ENCODE results near the gene ATXN7.

ATXN7 gene

DNA sequence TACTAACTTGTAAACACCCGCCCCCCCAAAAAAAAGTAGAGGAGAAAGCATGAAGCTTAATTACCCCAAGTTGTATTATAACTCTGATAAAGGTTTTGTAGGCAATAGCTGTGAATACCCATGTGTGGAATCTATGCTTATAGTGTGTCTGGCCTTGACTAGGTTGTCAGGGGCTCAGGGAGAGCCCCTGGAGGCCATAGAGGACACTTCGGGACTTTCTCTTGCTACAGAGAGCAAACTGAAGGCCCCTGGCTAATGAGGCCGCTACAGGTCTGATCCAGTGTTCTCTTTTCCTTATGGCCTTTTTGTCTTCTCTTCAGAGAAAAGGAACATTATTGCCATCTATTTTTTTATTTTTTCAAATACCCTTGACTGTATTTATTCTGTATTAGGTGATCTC is 67.6 kb downstream of the ATXN7 start:
- in situ Hi-C loops (cut with MboI; ENCODE audit: low pct_unique_long_range_greater_than_20kb, low sequenced_read_pairs, unreplicated experiment) = no loop called here
- TF ChIP-seq CTCF (IDR thresholded peaks at IDR 0.05; ENCODE audit: extremely low read depth, insufficient read depth, missing control alignments) = no peak
- DNase-seq (ENCODE audit: low spot score) = no peak

DNA sequence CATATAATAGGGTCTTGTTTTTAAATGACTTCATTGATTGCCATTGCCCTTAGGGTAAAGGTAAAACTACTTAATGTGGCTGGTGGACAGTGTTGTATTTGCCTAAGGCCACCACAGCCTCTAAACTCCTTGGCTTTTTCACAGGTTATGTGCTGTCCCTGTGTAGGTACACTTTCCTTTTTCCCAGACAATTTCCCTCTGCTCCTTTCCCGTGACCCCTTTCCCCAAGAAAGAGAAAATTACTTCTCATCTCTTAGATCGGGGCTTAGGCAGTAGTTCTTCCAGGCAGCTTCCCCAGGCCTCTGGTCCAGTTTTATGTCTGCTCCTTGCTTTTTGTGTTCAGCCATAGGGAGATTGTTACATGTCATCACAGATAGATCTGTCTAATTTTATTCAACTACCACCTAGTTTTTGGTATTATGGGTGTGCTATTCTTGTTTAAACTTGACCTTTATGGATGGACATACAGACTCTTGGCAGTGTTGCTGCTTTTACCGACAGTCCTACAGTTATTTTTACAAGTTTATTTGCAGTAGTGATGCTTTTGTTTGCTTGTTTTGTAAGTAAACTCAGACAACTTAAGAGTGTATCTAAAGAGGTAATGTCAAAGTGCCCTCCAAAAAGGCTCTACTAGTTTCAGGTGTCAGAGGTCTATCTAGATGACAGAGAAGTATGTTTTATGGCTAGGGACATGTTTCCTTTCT is 69.0 kb downstream of the ATXN7 start:
- in situ Hi-C loops (cut with MboI; ENCODE audit: low pct_unique_long_range_greater_than_20kb, low sequenced_read_pairs, unreplicated experiment) = no loop called here
- no peak for TF ChIP-seq CTCF (IDR thresholded peaks at IDR 0.05; ENCODE audit: extremely low read depth, insufficient read depth, missing control alignments)
- DNase-seq (ENCODE audit: low spot score) = no peak

GRCh38 chr3:63933459-63933858 is 69.8 kb downstream of the ATXN7 start:
- no peak for TF ChIP-seq CTCF (IDR thresholded peaks at IDR 0.05; ENCODE audit: extremely low read depth, insufficient read depth, missing control alignments)
- DNase-seq (ENCODE audit: low spot score) = peak; percentile 24
- in situ Hi-C loops (cut with MboI; ENCODE audit: low pct_unique_long_range_greater_than_20kb, low sequenced_read_pairs, unreplicated experiment) = no loop called here

DNA sequence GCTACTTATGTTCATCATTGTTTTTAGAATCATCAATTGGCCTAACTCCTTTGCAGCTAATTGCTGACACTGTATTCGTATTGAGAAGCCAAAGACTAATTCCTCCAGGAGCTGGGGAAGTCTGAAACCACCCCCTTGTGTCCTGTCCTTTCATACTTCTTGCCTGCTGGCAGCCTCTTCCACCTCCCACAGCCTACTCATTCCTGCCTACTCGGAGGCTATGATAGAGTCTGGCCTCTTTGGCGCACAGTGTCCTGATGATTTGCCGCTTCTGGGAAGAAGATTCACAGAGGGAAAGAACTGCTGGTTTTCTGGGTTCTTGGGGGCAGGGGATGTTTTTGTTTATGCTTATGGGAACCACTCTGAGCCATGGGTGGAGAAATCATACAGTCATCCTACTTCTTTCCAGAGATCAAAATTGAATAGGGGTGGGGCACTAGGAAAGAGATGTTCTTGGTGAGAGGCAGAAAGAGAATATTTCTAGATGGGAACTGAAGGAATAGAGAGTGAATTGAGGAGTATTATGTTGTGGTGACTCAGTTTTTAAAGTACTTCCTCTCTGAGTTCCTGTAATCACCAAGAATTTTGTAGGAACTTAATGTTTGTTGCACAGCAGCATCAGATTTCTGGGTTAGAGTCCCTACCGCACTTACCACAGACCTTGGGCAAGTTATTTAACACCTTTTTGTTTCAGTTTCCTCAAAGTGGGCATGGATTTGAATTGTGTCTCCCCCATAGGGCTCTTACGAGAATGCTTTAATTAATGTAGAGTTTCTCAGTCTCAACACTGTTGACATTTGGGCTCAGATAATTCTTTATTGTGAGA is 70.6 kb downstream of the ATXN7 start:
- TF ChIP-seq CTCF (IDR thresholded peaks at IDR 0.05; ENCODE audit: extremely low read depth, insufficient read depth, missing control alignments) = no peak
- in situ Hi-C loops (cut with MboI; ENCODE audit: low pct_unique_long_range_greater_than_20kb, low sequenced_read_pairs, unreplicated experiment) = no loop called here
- DNase-seq (ENCODE audit: low spot score) = no peak

GRCh38 chr3:63936925-63937324 is 73.3 kb downstream of the ATXN7 start:
- in situ Hi-C loops (cut with MboI; ENCODE audit: low pct_unique_long_range_greater_than_20kb, low sequenced_read_pairs, unreplicated experiment) = no loop called here

More at GRCh38 chr3:63936925-63937324, 73.3 kb downstream of the ATXN7 start:
- DNase-seq (ENCODE audit: low spot score) = no peak
- no peak for TF ChIP-seq CTCF (IDR thresholded peaks at IDR 0.05; ENCODE audit: extremely low read depth, insufficient read depth, missing control alignments)

Measured in GM13977 (cell line).